GM12872 (cell line): ENCODE measurements around the gene MADCAM1.

ENCODE experiments used
- CTCF ChIP-seq: IDR thresholded peaks from 3 replicates; pipeline ENCODE4 v1.5.1; 2011; ENCODE audit warnings: low read depth, mild to moderate bottlenecking, low read length, moderate library complexity; ENCODE audit not compliant: insufficient read depth

The MADCAM1 gene

GRCh38 chr19:480016-480855 is 16.1 kb upstream of the MADCAM1 start:
- TF ChIP-seq CTCF, result 0 out of 3 replicates have a peak, but pooled peaks have one; percentile 4

DNA sequence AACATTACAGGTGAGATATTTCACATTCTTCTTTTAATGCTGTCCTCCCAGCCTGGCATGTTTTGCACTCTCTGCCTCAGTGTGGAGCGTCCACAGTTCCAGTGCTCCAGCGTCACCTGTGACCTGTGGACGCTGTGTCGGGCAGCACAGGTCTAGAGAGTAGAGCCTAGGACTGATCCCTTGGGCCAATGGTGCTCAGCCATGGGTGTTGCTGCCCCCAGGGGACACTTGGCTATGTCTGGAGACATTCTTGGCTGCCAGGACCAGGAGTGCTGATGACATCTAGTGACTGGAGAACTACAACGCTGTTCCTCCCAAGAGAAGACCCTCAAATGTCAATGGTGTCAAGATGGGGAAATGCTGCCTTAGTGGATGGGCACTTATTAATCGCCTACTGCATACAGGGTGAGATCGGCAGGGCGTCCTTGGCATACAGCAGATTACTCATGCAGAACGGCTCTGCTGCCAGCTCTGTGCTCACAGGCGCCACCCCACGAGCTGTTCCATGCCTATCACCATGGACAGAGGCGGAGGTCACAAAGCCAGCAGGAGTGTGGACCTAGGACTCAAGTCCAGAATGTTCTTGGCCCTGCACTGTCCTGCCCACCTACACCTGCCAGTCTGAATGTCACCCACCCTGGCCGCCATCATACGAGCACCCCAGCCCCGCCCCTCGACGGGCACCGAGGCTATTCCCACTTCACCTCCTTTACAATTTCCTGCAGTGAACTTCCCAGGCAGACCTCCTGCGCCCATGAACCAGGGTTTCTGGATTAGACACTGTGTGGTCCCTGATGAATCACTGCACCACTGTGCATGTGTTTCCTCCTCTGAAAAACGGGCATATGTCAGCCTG is 13.9 kb upstream of the MADCAM1 start:
- TF ChIP-seq CTCF, result no peak

- TF ChIP-seq CTCF, result no peak
Measured at GRCh38 chr19:483332-484072, 12.8 kb upstream of the MADCAM1 start.

- TF ChIP-seq CTCF, result no peak
Measured at GRCh38 chr19:484494-484893, 11.8 kb upstream of the MADCAM1 start.

- no peak for TF ChIP-seq CTCF
Measured at GRCh38 chr19:485077-485476, 11.2 kb upstream of the MADCAM1 start.

DNA sequence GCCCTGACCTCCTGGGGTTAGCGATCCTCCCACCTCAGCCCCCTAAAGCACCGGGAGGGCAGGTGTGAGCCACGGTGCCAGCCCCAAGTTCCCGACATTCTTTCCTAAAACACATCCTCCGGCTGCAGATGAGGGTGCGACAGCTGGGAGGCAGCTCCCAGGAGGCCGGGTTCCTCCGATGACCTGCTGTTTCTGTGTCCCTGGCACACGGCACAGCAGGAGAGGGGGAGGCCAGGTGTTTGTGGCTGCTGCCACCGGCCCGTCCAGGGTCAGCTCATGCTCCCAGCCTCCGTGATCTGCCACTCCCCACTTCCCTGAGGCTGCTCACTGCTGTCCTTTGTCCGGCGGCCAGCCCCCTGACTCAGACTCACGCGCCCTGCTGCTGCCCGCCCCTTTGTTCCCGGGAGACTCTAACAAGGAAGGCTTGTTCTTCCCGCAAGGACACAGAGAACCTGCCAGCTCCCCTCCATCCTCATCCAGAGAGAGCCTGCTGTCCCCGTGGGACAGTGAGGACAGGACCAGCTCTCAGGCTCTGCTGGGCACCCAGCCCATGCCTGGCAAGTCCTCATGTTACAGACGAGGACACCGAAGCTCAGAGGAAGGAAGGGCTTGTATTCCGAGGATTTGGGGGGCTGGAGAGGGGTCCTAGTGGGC is 10.6 kb upstream of the MADCAM1 start:
- TF ChIP-seq CTCF, result no peak
